SU-DHL-6 (cell line): ENCODE results near the gene ALDOC.

ENCODE experiments used
- H2AFZ ChIP-seq: fragments of 200-600 bp; sonication (generic); 2 replicates; pipeline ENCODE4 v1.6.1; 2014; ENCODE audit warnings: low read depth, mild to moderate bottlenecking, moderate library complexity, mixed read lengths, antibody characterized with exemption, low read length; ENCODE audit not compliant: severe bottlenecking
- H3F3A ChIP-seq: fragments of 200-600 bp; shearing (Covaris generic); 2 replicates; pipeline ENCODE4 v1.6.0; 2016; ENCODE audit warnings: antibody characterized with exemption, mild to moderate bottlenecking; ENCODE audit not compliant: insufficient read depth
- H3K27ac ChIP-seq: fragments of 200-600 bp; sonication (generic); 2 replicates; pipeline ENCODE4 v1.5.1; 2016; ENCODE audit warnings: low read depth, mild to moderate bottlenecking, low read length, moderate library complexity, mixed read lengths
- H3K27me3 ChIP-seq: fragments of 200-600 bp; sonication (generic), shearing (Covaris generic); 2 replicates; pipeline ENCODE4 v1.6.0; 2014; ENCODE audit warnings: mild to moderate bottlenecking, low read length
- H3K36me3 ChIP-seq: fragments of 200-600 bp; sonication (generic); 2 replicates; pipeline ENCODE4 v1.6.1; 2014; ENCODE audit warnings: mild to moderate bottlenecking, low read length, mixed read lengths
- H3K4me2 ChIP-seq: fragments of 300-600, 200-600 bp; shearing (Covaris generic), sonication (generic); 2 replicates; pipeline ENCODE4 v1.6.0; 2014; ENCODE audit warnings: low read length, low read depth, mild to moderate bottlenecking; ENCODE audit not compliant: poor library complexity, severe bottlenecking
- H3K4me3 ChIP-seq: fragments of 200-600 bp; sonication (generic); 2 replicates; pipeline ENCODE4 v1.5.1; 2014; ENCODE audit warnings: antibody characterized with exemption, low read length, mild to moderate bottlenecking, mixed read lengths; ENCODE audit not compliant: insufficient read depth, poor library complexity, severe bottlenecking
- H3K79me2 ChIP-seq: fragments of 200-600 bp; sonication (generic); 2 replicates; pipeline ENCODE4 v1.6.1; 2014; ENCODE audit warnings: mild to moderate bottlenecking, low read length, moderate library complexity; ENCODE audit not compliant: insufficient read depth
- H3K9ac ChIP-seq: fragments of 200-600 bp; sonication (generic); 2 replicates; pipeline ENCODE4 v1.7.0; 2014; ENCODE audit warnings: mild to moderate bottlenecking, low read length
- H3K9me2 ChIP-seq: fragments of 200-600 bp; sonication (generic); replicated peaks from 2 replicates; pipeline ENCODE4 v1.6.1; 2014; ENCODE audit warnings: low read length; ENCODE audit not compliant: insufficient read depth
- H3K9me3 ChIP-seq: fragments of 200-600 bp; sonication (generic); 2 replicates; pipeline ENCODE4 v1.6.1; 2014; ENCODE audit warnings: low read length, mixed read lengths; ENCODE audit not compliant: insufficient read depth
- H4K20me1 ChIP-seq: fragments of 200-600 bp; sonication (generic); 2 replicates; pipeline ENCODE4 v1.6.1; 2014; ENCODE audit warnings: low read depth, mild to moderate bottlenecking, antibody characterized with exemption, low read length, moderate library complexity, mixed read lengths
- EZH2phosphoT487 ChIP-seq: fragments of 200-600 bp; sonication (generic), shearing (Covaris generic); conservative IDR thresholded peaks from 2 replicates; pipeline ENCODE4 v1.6.1; 2018; ENCODE audit warnings: mild to moderate bottlenecking, antibody characterized with exemption, low read length, moderate library complexity, mixed read lengths
- TF ChIP-seq, protein P1 (sequence below): fragments of 200-600 bp; sonication (generic); IDR thresholded peaks from one replicate; pipeline ENCODE4 v1.5.1; 2017; ENCODE audit warnings: antibody characterized with exemption, mild to moderate bottlenecking, low read length, moderate library complexity; ENCODE audit not compliant: insufficient read depth, poor library complexity, severe bottlenecking

ALDOC gene

DNA sequence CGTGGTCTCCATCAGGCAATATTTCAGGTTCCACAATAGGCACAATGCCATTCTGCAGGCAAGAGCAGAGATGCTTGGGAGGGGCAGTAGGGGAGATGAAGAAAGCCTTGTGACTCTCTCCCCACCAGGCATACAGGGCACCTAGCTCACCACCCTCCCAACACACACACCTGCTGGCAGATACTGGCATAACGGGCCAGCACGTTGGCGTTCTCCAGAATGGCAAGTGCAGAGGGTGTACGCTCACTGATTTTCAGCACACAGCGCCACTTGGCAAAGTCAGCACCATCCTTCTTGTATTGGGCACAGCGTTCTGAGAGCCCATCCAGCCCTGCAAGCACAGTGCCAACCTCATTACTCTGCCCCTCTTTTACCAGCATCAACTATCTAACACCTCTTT lies 2.2 kb downstream of the ALDOC start:
- no peak overlapping the region for H3K4me2 ChIP-seq
- H4K20me1 ChIP-seq, result no peaks in the 10 kb centered on the region
- no peaks in the 10 kb centered on the region for H3K27me3 ChIP-seq
- no peak overlapping the region for H3K4me3 ChIP-seq
- peaks cover 26% of the 10 kb centered on the region for H3F3A ChIP-seq
- no peaks in the 10 kb centered on the region for H3K79me2 ChIP-seq
- H3K9me3 ChIP-seq, result no peaks in the 10 kb centered on the region
- H2AFZ ChIP-seq, result no peak overlapping the region
- no peaks in the 10 kb centered on the region for H3K9me2 ChIP-seq
- TF ChIP-seq, protein P1, sequence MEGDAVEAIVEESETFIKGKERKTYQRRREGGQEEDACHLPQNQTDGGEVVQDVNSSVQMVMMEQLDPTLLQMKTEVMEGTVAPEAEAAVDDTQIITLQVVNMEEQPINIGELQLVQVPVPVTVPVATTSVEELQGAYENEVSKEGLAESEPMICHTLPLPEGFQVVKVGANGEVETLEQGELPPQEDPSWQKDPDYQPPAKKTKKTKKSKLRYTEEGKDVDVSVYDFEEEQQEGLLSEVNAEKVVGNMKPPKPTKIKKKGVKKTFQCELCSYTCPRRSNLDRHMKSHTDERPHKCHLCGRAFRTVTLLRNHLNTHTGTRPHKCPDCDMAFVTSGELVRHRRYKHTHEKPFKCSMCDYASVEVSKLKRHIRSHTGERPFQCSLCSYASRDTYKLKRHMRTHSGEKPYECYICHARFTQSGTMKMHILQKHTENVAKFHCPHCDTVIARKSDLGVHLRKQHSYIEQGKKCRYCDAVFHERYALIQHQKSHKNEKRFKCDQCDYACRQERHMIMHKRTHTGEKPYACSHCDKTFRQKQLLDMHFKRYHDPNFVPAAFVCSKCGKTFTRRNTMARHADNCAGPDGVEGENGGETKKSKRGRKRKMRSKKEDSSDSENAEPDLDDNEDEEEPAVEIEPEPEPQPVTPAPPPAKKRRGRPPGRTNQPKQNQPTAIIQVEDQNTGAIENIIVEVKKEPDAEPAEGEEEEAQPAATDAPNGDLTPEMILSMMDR, result no peak
- no peak for TF ChIP-seq EZH2phosphoT487
- H3K27ac ChIP-seq, result no peak overlapping the region
- H3K36me3 ChIP-seq, result no peaks in the 10 kb centered on the region
- H3K9ac ChIP-seq, result no peak overlapping the region

DNA sequence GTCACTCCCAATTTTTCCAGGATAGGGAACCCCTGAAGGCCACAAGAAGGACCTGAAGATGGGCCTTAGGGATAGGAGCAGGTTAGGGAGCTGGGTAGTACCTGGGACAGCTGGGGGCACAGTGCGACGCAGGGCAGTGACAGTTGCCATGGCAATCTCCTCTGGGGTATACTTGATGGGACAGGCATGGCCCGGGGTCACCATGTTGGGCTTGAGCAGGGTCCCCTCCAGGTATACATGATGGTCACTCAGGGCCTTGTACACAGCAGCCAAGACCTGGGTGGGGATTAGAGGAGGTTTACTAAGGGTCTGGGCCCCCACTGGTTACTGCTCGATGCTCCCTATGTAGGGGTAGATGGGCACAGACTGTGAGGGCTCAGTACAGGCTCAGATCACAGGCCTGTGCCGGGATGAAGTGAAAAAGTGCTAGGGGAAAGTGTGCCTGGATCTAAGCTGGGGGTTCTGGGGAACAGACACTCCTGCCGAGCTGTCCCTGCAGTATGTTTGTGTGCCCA lies 2.7 kb downstream of the ALDOC start:
- no peaks in the 10 kb centered on the region for H3K79me2 ChIP-seq
- H3K36me3 ChIP-seq, result no peaks in the 10 kb centered on the region
- H3K9me3 ChIP-seq, result no peaks in the 10 kb centered on the region
- H3F3A ChIP-seq, result peaks cover 26% of the 10 kb centered on the region
- H2AFZ ChIP-seq, result no peak overlapping the region
- H3K9me2 ChIP-seq, result no peaks in the 10 kb centered on the region
- no peaks in the 10 kb centered on the region for H4K20me1 ChIP-seq
- H3K27ac ChIP-seq, result no peak overlapping the region
- H3K9ac ChIP-seq, result no peak overlapping the region
- no peak overlapping the region for H3K4me2 ChIP-seq
- no peaks in the 10 kb centered on the region for H3K27me3 ChIP-seq
- no peak overlapping the region for H3K4me3 ChIP-seq
- TF ChIP-seq, protein P1, result no peak
- TF ChIP-seq EZH2phosphoT487, result no peak

DNA sequence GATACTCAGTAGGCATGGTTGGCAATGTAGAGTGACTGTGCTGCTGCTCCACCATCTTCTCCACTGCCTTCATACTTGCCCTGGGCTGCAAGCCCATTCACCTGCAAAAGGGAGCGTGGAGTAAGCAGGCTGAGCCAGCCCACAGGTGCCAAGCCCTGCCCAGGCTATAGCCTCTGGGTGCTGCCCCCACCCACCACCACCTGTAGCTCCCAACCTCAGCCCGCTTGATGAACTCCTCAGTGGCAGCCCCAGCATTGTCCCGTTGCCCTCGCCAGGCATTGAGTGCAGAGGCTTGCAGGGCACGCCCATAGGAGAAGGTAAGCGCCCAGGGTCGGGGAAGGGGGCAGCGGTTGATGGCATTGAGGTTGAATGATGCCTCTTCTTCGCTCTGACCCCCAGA lies 3.2 kb downstream of the ALDOC start:
- no peaks in the 10 kb centered on the region for H3K9me2 ChIP-seq
- no peaks in the 10 kb centered on the region for H3K36me3 ChIP-seq
- no peak overlapping the region for H3K4me3 ChIP-seq
- no peak overlapping the region for H3K27ac ChIP-seq
- H3K9me3 ChIP-seq, result no peaks in the 10 kb centered on the region
- TF ChIP-seq, protein P1, result no peak
- TF ChIP-seq EZH2phosphoT487, result no peak
- no peaks in the 10 kb centered on the region for H3K27me3 ChIP-seq
- no peaks in the 10 kb centered on the region for H4K20me1 ChIP-seq
- H2AFZ ChIP-seq, result no peak overlapping the region
- no peak overlapping the region for H3K9ac ChIP-seq
- H3F3A ChIP-seq, result peaks cover 26% of the 10 kb centered on the region
- no peak overlapping the region for H3K4me2 ChIP-seq
- no peaks in the 10 kb centered on the region for H3K79me2 ChIP-seq
